Measurements from ENCODE around the gene CRAMP1. TPM values are rescaled to one million over a fixed set of nuclear protein-coding genes. Genes with fewer than 3 reads are reported as not detected.

Gene CRAMP1
- total and polyA plus RNA-seq, 2 of the 8 experiments (the other 6 are each of a cell fraction or from before 2014, with no cell fraction given) = 19.2 to 23.2 TPM

- no peak for TF ChIP-seq CHD7 (IDR thresholded peaks at IDR 0.05; ENCODE audit: insufficient replicate concordance, low read length)
- no peak for TF ChIP-seq TAF7 (optimal IDR thresholded peaks at IDR 0.05; ENCODE audit: borderline replicate concordance, low read depth, low read length)
- no peak for TF ChIP-seq GTF2F1 (IDR thresholded peaks at IDR 0.05; ENCODE audit: borderline replicate concordance, low read depth, low read length)
- TF ChIP-seq NRF1 (IDR thresholded peaks at IDR 0.05; ENCODE audit: low read depth, low read length) = no peak
- TF ChIP-seq TCF12 (IDR thresholded peaks at IDR 0.05; ENCODE audit: low read depth, low read length) = no peak
- TF ChIP-seq CHD1 (IDR thresholded peaks at IDR 0.05; ENCODE audit: low read depth, low read length) = no peak
- no peak for TF ChIP-seq GABPA (IDR thresholded peaks at IDR 0.05; ENCODE audit: borderline replicate concordance, insufficient read depth, low read length)
- no peak for TF ChIP-seq KDM1A (IDR thresholded peaks at IDR 0.05; ENCODE audit: borderline replicate concordance, low read length)
- no peak for TF ChIP-seq E2F6 (IDR thresholded peaks at IDR 0.05)
- no peak for TF ChIP-seq SIRT6 (IDR thresholded peaks at IDR 0.05; ENCODE audit: low read length)
- no peak for TF ChIP-seq MAFK (IDR thresholded peaks at IDR 0.05; ENCODE audit: low read depth, low read length)
- no peak for TF ChIP-seq KDM4A (IDR thresholded peaks at IDR 0.05; ENCODE audit: low read depth, low read length, severe bottlenecking)
Observed at GRCh38 chr16:1606774-1607173, 5.4 kb upstream of the CRAMP1 start (continued).
